GM12878 (cell line): ENCODE results near the gene ZFPM1. TPM values are rescaled to one million over a fixed set of nuclear protein-coding genes. Genes with fewer than 3 reads are reported as not detected.

Source experiments
- ATAC-seq: fragments of 200-7000 bp; cut with Tn5 transposase; 3 replicates; pipeline ENCODE4 v1.9.1; 2020; ENCODE audit warnings: mild to moderate bottlenecking, moderate library complexity
- BruUV-seq: library from RNA; stranded (reverse); fragments of 400-500 nt; replicated peaks from 2 replicates; lab custom pipeline; 2021; lab: Mats Ljungman, UMichigan
- CTCF ChIA-PET: fragments of 300-600 bp; sonication (Branson Sonifier 250); formaldehyde crosslinking; extraction: SDS; loops from one replicate; lab custom pipeline; 2021; ENCODE audit warnings: inconsistent platforms; lab: Yijun Ruan, JAX
- POLR2A ChIA-PET: fragments of 350-600 bp; formaldehyde crosslinking; extraction: SDS; loops from one replicate; lab custom pipeline; 2021; ENCODE audit warnings: inconsistent platforms; lab: Charles Lee
- RAD21 ChIA-PET: fragments of 300-600 bp; sonication (Branson Sonifier 250); formaldehyde crosslinking; loops from one replicate; lab custom pipeline; 2023; ENCODE audit warnings: antibody characterized with exemption; ENCODE audit not compliant: unreplicated experiment; lab: Charles Lee
- SMC1A ChIA-PET: fragments of 300-600 bp; sonication (Branson Sonifier 250); formaldehyde crosslinking; loops from one replicate; lab custom pipeline; 2023; ENCODE audit not compliant: unreplicated experiment, uncharacterized antibody; lab: Charles Lee
- DNase-seq: peaks from one replicate; pipeline ENCODE4 v3.0.0-alpha.2; 2011; ENCODE audit warnings: low read depth, low spot score
- FAIRE-seq: peaks from 3 replicates; lab custom pipeline; 2011; peaks lifted over from hg19 to GRCh38; lab: Jason Lieb, UNC
- H2AFZ ChIP-seq: 2 replicates; pipeline ENCODE4 v1.6.0; 2011; ENCODE audit warnings: low read depth, low read length, control low read depth; ENCODE audit not compliant: control insufficient read depth
- H3K27ac ChIP-seq: 2 replicates; pipeline ENCODE4 v1.5.1; 2011; ENCODE audit warnings: control low read depth; ENCODE audit not compliant: control insufficient read depth, insufficient read depth
- H3K27me3 ChIP-seq, 2 experiments: replicated peaks in 1 of 2; 2 replicates each; pipeline versions ENCODE4 v1.6.0 to v1.6.1; 2011; ENCODE audit warnings: low read length in 1 of 2; ENCODE audit not compliant: control insufficient read depth in 2 of 2, insufficient read depth in 2 of 2
- H3K36me3 ChIP-seq, 2 experiments: 2 replicates each; pipeline ENCODE4 v1.5.1; 2011; ENCODE audit warnings: low read length in 1 of 2; ENCODE audit not compliant: control insufficient read depth in 2 of 2, insufficient read depth in 2 of 2
- H3K4me1 ChIP-seq: 2 replicates; pipeline ENCODE4 v1.6.1; 2011; ENCODE audit warnings: mild to moderate bottlenecking, low read length, moderate library complexity, mixed read lengths; ENCODE audit not compliant: control insufficient read depth, insufficient read depth
- H3K4me2 ChIP-seq: 2 replicates; pipeline ENCODE4 v1.6.0; 2011; ENCODE audit warnings: control low read depth; ENCODE audit not compliant: control insufficient read depth, insufficient read depth
- H3K4me3 ChIP-seq: fragments of 200-600 bp; sonication (generic); 2 replicates; pipeline ENCODE4 v1.5.1; 2016
- H3K79me2 ChIP-seq: 2 replicates; pipeline ENCODE4 v1.6.0; 2011; ENCODE audit warnings: low read length; ENCODE audit not compliant: control insufficient read depth, insufficient read depth
- H3K9ac ChIP-seq: 2 replicates; pipeline ENCODE4 v1.8.0; 2011; ENCODE audit warnings: low read length, control low read depth, mixed read lengths; ENCODE audit not compliant: control insufficient read depth, insufficient read depth
- H3K9me3 ChIP-seq: replicated peaks from 3 replicates; pipeline ENCODE4 v1.5.1; 2011; ENCODE audit warnings: mild to moderate bottlenecking, low read length; ENCODE audit not compliant: control insufficient read depth, insufficient read depth
- H4K20me1 ChIP-seq: 2 replicates; pipeline ENCODE4 v1.6.0; 2011; ENCODE audit not compliant: control insufficient read depth, insufficient read depth
- ATF7 ChIP-seq: fragments of 450-650 bp; IDR thresholded peaks from 2 replicates; pipeline ENCODE4 v1.6.1; 2016; ENCODE audit warnings: low read depth, mild to moderate bottlenecking
- BACH1 ChIP-seq: fragments of 450-650 bp; IDR thresholded peaks from 2 replicates; pipeline ENCODE4 v1.6.1; 2017; ENCODE audit warnings: mild to moderate bottlenecking, borderline replicate concordance
- BCL3 ChIP-seq: IDR thresholded peaks from 2 replicates; pipeline ENCODE4 v1.6.1; 2011; ENCODE audit warnings: borderline replicate concordance, low read depth, mild to moderate bottlenecking, moderate library complexity, low read length; ENCODE audit not compliant: insufficient read depth, poor library complexity, severe bottlenecking
- FOXK2 ChIP-seq: fragments of 450-650 bp; IDR thresholded peaks from 2 replicates; pipeline ENCODE4 v1.6.1; 2017; ENCODE audit warnings: mild to moderate bottlenecking, moderate library complexity
- MAX ChIP-seq: IDR thresholded peaks from 2 replicates; pipeline ENCODE4 v1.6.1; 2012; ENCODE audit warnings: low read depth, low read length, improper control_type of control experiment
- MXI1 ChIP-seq: fragments of 150-350 bp; IDR thresholded peaks from 2 replicates; pipeline ENCODE4 v1.6.1; 2011; ENCODE audit warnings: low read depth, mild to moderate bottlenecking, inconsistent platforms, low read length, improper control_type of control experiment
- NKRF ChIP-seq: fragments of 450-650 bp; conservative IDR thresholded peaks from 2 replicates; pipeline ENCODE4 v1.6.1; 2017; ENCODE audit warnings: mild to moderate bottlenecking, moderate library complexity
- NRF1 ChIP-seq: conservative IDR thresholded peaks from 2 replicates; pipeline ENCODE4 v1.6.1; 2011; ENCODE audit warnings: mild to moderate bottlenecking, low read depth, low read length, improper control_type of control experiment
- RAD51 ChIP-seq: fragments of 450-650 bp; IDR thresholded peaks from 2 replicates; pipeline ENCODE4 v1.6.1; 2016; ENCODE audit warnings: moderate library complexity, mild to moderate bottlenecking, inconsistent platforms
- RBBP5 ChIP-seq: fragments of 200-600 bp; sonication (generic); conservative IDR thresholded peaks from 2 replicates; pipeline ENCODE4 v1.6.1; 2016
- SPI1 ChIP-seq: IDR thresholded peaks from 2 replicates; pipeline ENCODE4 v1.6.1; 2011; ENCODE audit warnings: low read depth, mild to moderate bottlenecking, low read length, moderate library complexity, borderline replicate concordance; ENCODE audit not compliant: insufficient read depth
- ZNF384 ChIP-seq: IDR thresholded peaks from 2 replicates; pipeline ENCODE4 v1.6.1; 2012; ENCODE audit warnings: low read depth, mild to moderate bottlenecking, low read length, improper control_type of control experiment, borderline replicate concordance
- WGBS: methylation state at CpG from one replicate; pipeline ENCODE4 v1.1.6; 2016; ENCODE audit warnings: low lambda C conversion rate; ENCODE audit not compliant: insufficient replicate concordance, insufficient coverage; ENCODE audit errors: missing lambda C conversion rate; 5-methylcytosine and 5-hydroxymethylcytosine counted together
- in situ Hi-C: fragments of 300-500 bp; cut with MboI; formaldehyde crosslinking; loops from 9 replicates; pipeline ENCODE4 v1.14.3; 2018; ENCODE audit warnings: mixed read lengths
- intact Hi-C: fragments of 100-400 bp; cut with micrococcal nuclease; formaldehyde crosslinking; loops from one replicate; pipeline ENCODE4 v1.14.2; 2022; ENCODE audit not compliant: unreplicated experiment
- polyA plus RNA-seq, 11 experiments: library from polyadenylated mRNA; depleted of rRNA in 4 of 11; unstranded in 6 of 11; stranded (reverse) in 5 of 11; fragments of >200 nt; fragmentation: Nextera tagmentation in 4 of 11; fragmentation: Illumina TruSeq in 1 of 11; extraction: Ambion mirVana in 4 of 11; extraction: Trizol in 1 of 11; gene quantifications; 1 replicate in 1 of 11; 2 replicates in 10 of 11; pipeline versions ENCODE4 v1.2.1 to v1.2.3, GENCODE V29; 2011 to 2016; ENCODE audit warnings: inconsistent platforms in 2 of 11, missing spikeins in 2 of 11, low read depth in 1 of 11
- total RNA-seq, 4 experiments: library from RNA; depleted of rRNA in 3 of 4; stranded (reverse); fragments of >200 nt in 3 of 4; fragmentation: Illumina TruSeq in 1 of 4; extraction: Trizol in 1 of 4; gene quantifications; 2 replicates each; pipeline versions ENCODE4 v1.2.1 to v1.2.3, GENCODE V29; 2013 to 2021

ZFPM1 gene
- total and polyA plus RNA-seq, 10 of the 15 experiments (the other 5 are each of a cell fraction or from before 2014, with no cell fraction given): 0.02 to 5.1 (median 0.30) TPM

- H2AFZ ChIP-seq: no peak overlapping the region
- no peak overlapping the region for H3K9ac ChIP-seq
- H3K27me3 ChIP-seq: no peaks in the 10 kb centered on the region
- ChIA-PET POLR2A (interaction anchor here (0.5 kb wide), 1 partner anchor 81 kb away, joined by 3 read pairs; no protein-coding TSS in a partner anchor), CTCF (no interaction called here), SMC1A (no interaction called here), RAD21 (no interaction called here)
- H3K4me1 ChIP-seq: no peaks in the 10 kb centered on the region
- in situ Hi-C loops (no loop called here), intact Hi-C loops (no loop called here)
- H3K4me3 ChIP-seq: no peak overlapping the region
- 73% methylated on average over 11 of the region's 12 CpGs for WGBS
- H3K36me3 ChIP-seq: no peaks in the 10 kb centered on the region
- H3K79me2 ChIP-seq: no peaks in the 10 kb centered on the region
- no peak for DNase-seq
- no peak for FAIRE-seq
- no peak overlapping the region for H3K4me2 ChIP-seq
- no peak for TF ChIP-seq ATF7
- TF ChIP-seq ZNF384: no peak
- TF ChIP-seq MAX: no peak
- TF ChIP-seq BACH1: no peak
- TF ChIP-seq SPI1: no peak
- no peaks in the 10 kb centered on the region for H3K9me3 ChIP-seq
- H4K20me1 ChIP-seq: no peaks in the 10 kb centered on the region
- BruUV-seq: no TSS peak
- no peak for ATAC-seq
- H3K27ac ChIP-seq: no peak overlapping the region
These were observed 56.6 kb downstream of the ZFPM1 start for GRCh38 chr16:88509749-88510069.

GRCh38 chr16:88510091-88510994, 57.3 kb downstream of the ZFPM1 start:
- no peak for DNase-seq
- Histone ChIP-seq H3K4me3 (no peak overlapping the region), H3K79me2 (no peaks in the 10 kb centered on the region), H3K36me3 (no peaks in the 10 kb centered on the region), H2AFZ (no peak overlapping the region), H4K20me1 (no peaks in the 10 kb centered on the region), H3K27ac (no peak overlapping the region), H3K9ac (no peak overlapping the region), H3K9me3 (no peaks in the 10 kb centered on the region), H3K27me3 (no peaks in the 10 kb centered on the region), H3K4me2 (no peak overlapping the region), H3K4me1 (no peaks in the 10 kb centered on the region)
- ChIA-PET RAD21 (no interaction called here), SMC1A (no interaction called here), POLR2A (no interaction called here), CTCF (no interaction called here)
- ATAC-seq: no peak
- no TSS peak for BruUV-seq
- intact Hi-C loops (no loop called here), in situ Hi-C loops (no loop called here)
- FAIRE-seq: no peak
- WGBS: 54% methylated on average over 26 of the region's 26 CpGs
- TF ChIP-seq RAD51 (no peak), BCL3 (no peak), RBBP5 (no peak), MXI1 (no peak), NKRF (no peak), NRF1 (no peak), FOXK2 (no peak)
